KMS-11 (cell line): ENCODE data around the gene ENTPD3.
A peak's percentile ranks its signal among the peaks of the same experiment; 100 is the strongest.

Experiments
- H2AFZ ChIP-seq: fragments of 200-600 bp; sonication (generic); 2 replicates; pipeline ENCODE4 v1.6.1; 2016; ENCODE audit warnings: antibody characterized with exemption, mixed run types, low read depth
- H3K27ac ChIP-seq: fragments of 200-600 bp; sonication (generic); 2 replicates; pipeline ENCODE4 v1.6.1; 2016; ENCODE audit warnings: mild to moderate bottlenecking, mixed run types
- H3K27me3 ChIP-seq: fragments of 200-600 bp; sonication (generic); 2 replicates; pipeline ENCODE4 v1.6.1; 2017; ENCODE audit warnings: mild to moderate bottlenecking, low read depth, mixed run types, moderate library complexity; ENCODE audit not compliant: insufficient read depth
- H3K36me3 ChIP-seq: fragments of 200-600 bp; sonication (generic); 2 replicates; pipeline ENCODE4 v1.6.1; 2017; ENCODE audit warnings: mild to moderate bottlenecking, mixed run types; ENCODE audit not compliant: insufficient read depth
- H3K4me1 ChIP-seq: fragments of 200-600 bp; sonication (generic); 2 replicates; pipeline ENCODE4 v1.6.1; 2016; ENCODE audit warnings: mild to moderate bottlenecking, low read depth, mixed run types; ENCODE audit not compliant: poor library complexity, severe bottlenecking
- H3K4me2 ChIP-seq: fragments of 200-600 bp; sonication (generic); 2 replicates; pipeline ENCODE4 v1.7.0; 2016; ENCODE audit warnings: mild to moderate bottlenecking, mixed run types
- H3K4me3 ChIP-seq: fragments of 200-600 bp; sonication (generic); IDR thresholded peaks from 2 replicates; pipeline ENCODE4 v1.6.1; 2017; ENCODE audit warnings: low read depth, low read length, mixed read lengths; ENCODE audit not compliant: insufficient read depth
- H3K79me2 ChIP-seq: fragments of 200-600 bp; sonication (generic); 2 replicates; pipeline ENCODE4 v1.6.1; 2016; ENCODE audit warnings: low read depth, mixed run types; ENCODE audit not compliant: insufficient read depth
- H3K9ac ChIP-seq: fragments of 200-600 bp; sonication (generic); 2 replicates; pipeline ENCODE4 v1.6.1; 2016; ENCODE audit warnings: mild to moderate bottlenecking, mixed run types
- H4K20me1 ChIP-seq: fragments of 200-600 bp; sonication (generic); 2 replicates; pipeline ENCODE4 v1.6.1; 2016; ENCODE audit warnings: mild to moderate bottlenecking, mixed run types; ENCODE audit not compliant: insufficient read depth
- CTCF ChIP-seq: fragments of 200-600 bp; sonication (generic); conservative IDR thresholded peaks from 2 replicates; pipeline ENCODE4 v1.6.1; 2017; ENCODE audit warnings: low read depth, mild to moderate bottlenecking, antibody characterized with exemption, low read length, moderate library complexity, mixed read lengths

Gene ENTPD3

GRCh38 chr3:40470701-40471100 is 83.7 kb downstream of the ENTPD3 start:
- TF ChIP-seq CTCF = no peak
- no peaks in the 10 kb centered on the region for H3K27me3 ChIP-seq
- no peaks in the 10 kb centered on the region for H3K79me2 ChIP-seq
- no peak overlapping the region for H3K9ac ChIP-seq
- H2AFZ ChIP-seq = no peak overlapping the region
- H3K4me3 ChIP-seq = no peak overlapping the region
- no peaks in the 10 kb centered on the region for H3K4me1 ChIP-seq
- no peak overlapping the region for H3K4me2 ChIP-seq
- no peaks in the 10 kb centered on the region for H3K36me3 ChIP-seq
- no peak overlapping the region for H3K27ac ChIP-seq
- H4K20me1 ChIP-seq = no peaks in the 10 kb centered on the region

GRCh38 chr3:40476478-40477470 is 89.8 kb downstream of the ENTPD3 start, which contains the start of gene ZNF619:
Gene ZNF619, plus strand, starts transcription at chr3:40477122. Its CDS starts 858 bp downstream, at chr3:40477980.
- TF ChIP-seq CTCF = no peak
- no peaks in the 10 kb centered on the region for H4K20me1 ChIP-seq
- no peaks in the 10 kb centered on the region for H3K79me2 ChIP-seq
- H2AFZ ChIP-seq = peak within 1 kb of the TSS; percentile 96
- H3K9ac ChIP-seq = peak within 1 kb of the TSS; percentile 73
- peaks cover 4% of the 10 kb centered on the region for H3K4me1 ChIP-seq
- peak within 1 kb of the TSS; percentile 52 for H3K4me3 ChIP-seq
- H3K36me3 ChIP-seq = no peaks in the 10 kb centered on the region
- H3K4me2 ChIP-seq = peak within 1 kb of the TSS; percentile 68
- 0 out of 2 replicates have a peak within 1 kb of the TSS, but pooled peaks have one; percentile 28 for H3K27ac ChIP-seq
- H3K27me3 ChIP-seq = no peaks in the 10 kb centered on the region

GRCh38 chr3:40477666-40478065 is 90.7 kb downstream of the ENTPD3 start:
- no peaks in the 10 kb centered on the region for H3K36me3 ChIP-seq
- peaks cover 4% of the 10 kb centered on the region for H3K4me1 ChIP-seq
- no peaks in the 10 kb centered on the region for H4K20me1 ChIP-seq
- no peak overlapping the region for H3K4me3 ChIP-seq
- peak overlapping the region; percentile 96 for H2AFZ ChIP-seq
- H3K27me3 ChIP-seq = no peaks in the 10 kb centered on the region
- TF ChIP-seq CTCF = no peak
- no peak overlapping the region for H3K27ac ChIP-seq
- peak overlapping the region; percentile 68 for H3K4me2 ChIP-seq
- peak overlapping the region; percentile 73; the same call in 1 of the 2 replicates for H3K9ac ChIP-seq
- no peaks in the 10 kb centered on the region for H3K79me2 ChIP-seq
